ENCODE measurements around the gene DNAH11. TPM values are rescaled to one million over a fixed set of nuclear protein-coding genes. Genes with fewer than 3 reads are reported as not detected.

The DNAH11 gene
- total and polyA plus RNA-seq, 2 of the 4 experiments (the other 2 are of a cell fraction) = not detected

- POLR2A ChIA-PET (ENCODE audit: unreplicated experiment) = no interaction called here
- no peak overlapping the region for H2BK5ac ChIP-seq (ENCODE audit: low read depth, low read length, poor library complexity, severe bottlenecking)
- no peak overlapping the region for H3K18ac ChIP-seq (ENCODE audit: low read depth, low read length)
- no peak overlapping the region for H4K5ac ChIP-seq (ENCODE audit: low read depth, low read length)
- intact Hi-C loops (cut with micrococcal nuclease) = no loop called here
- BruUV-seq (replicated peaks) = no TSS peak
- H2AFZ ChIP-seq (replicated peaks; ENCODE audit: low read length, poor library complexity) = no peak overlapping the region
- no peak overlapping the region for H3K9ac ChIP-seq (ENCODE audit: low read depth, low read length)
- dilution Hi-C loops (cut with HindIII; ENCODE audit: low sequenced_read_pairs, unreplicated experiment) = no loop called here
- TF ChIP-seq RFX5 (IDR thresholded peaks at IDR 0.05; ENCODE audit: low read depth, low read length) = no peak
- no peak for TF ChIP-seq RCOR1 (IDR thresholded peaks at IDR 0.05; ENCODE audit: insufficient replicate concordance, low read length)
- TF ChIP-seq CTCF (conservative IDR thresholded peaks at IDR 0.05; ENCODE audit: low read depth, low read length) = no peak
- TF ChIP-seq, protein P1, sequence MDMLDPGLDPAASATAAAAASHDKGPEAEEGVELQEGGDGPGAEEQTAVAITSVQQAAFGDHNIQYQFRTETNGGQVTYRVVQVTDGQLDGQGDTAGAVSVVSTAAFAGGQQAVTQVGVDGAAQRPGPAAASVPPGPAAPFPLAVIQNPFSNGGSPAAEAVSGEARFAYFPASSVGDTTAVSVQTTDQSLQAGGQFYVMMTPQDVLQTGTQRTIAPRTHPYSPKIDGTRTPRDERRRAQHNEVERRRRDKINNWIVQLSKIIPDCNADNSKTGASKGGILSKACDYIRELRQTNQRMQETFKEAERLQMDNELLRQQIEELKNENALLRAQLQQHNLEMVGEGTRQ (IDR thresholded peaks at IDR 0.05; ENCODE audit: low read depth, low read length) = no peak
- TF ChIP-seq CHD1 (IDR thresholded peaks at IDR 0.05; ENCODE audit: low read depth, low read length) = no peak
- TF ChIP-seq CEBPB (IDR thresholded peaks at IDR 0.05; ENCODE audit: low read depth, low read length) = no peak
- no peak overlapping the region for H3K4me2 ChIP-seq (ENCODE audit: low read depth, low read length)
- H2BK15ac ChIP-seq (ENCODE audit: low read depth, low read length) = no peak overlapping the region
- no peaks in the 10 kb centered on the region for H4K20me1 ChIP-seq (ENCODE audit: insufficient read depth, low read length)
- H3K56ac ChIP-seq (ENCODE audit: extremely low read depth, insufficient read depth, low read length) = no peak overlapping the region
- no peak overlapping the region for H4K91ac ChIP-seq (ENCODE audit: insufficient read depth, low read depth, low read length)
- no peaks in the 10 kb centered on the region for H3K9me1 ChIP-seq (ENCODE audit: insufficient read depth, low read length)
- no peaks in the 10 kb centered on the region for H3K27me3 ChIP-seq (ENCODE audit: control insufficient read depth, insufficient read depth, low read length)
- H2BK20ac ChIP-seq (ENCODE audit: low read depth, low read length) = no peak overlapping the region
- H3K14ac ChIP-seq (replicated peaks; ENCODE audit: low read depth, low read length) = no peak overlapping the region
- ATAC-seq (ENCODE audit: low read depth) (no peak), DNase-seq (no peak)
- no peaks in the 10 kb centered on the region for H3K4me1 ChIP-seq (ENCODE audit: control insufficient read depth, insufficient read depth, low read length)
- H3K36me3 ChIP-seq (ENCODE audit: control insufficient read depth, insufficient read depth, low read length) = no peaks in the 10 kb centered on the region
- H2BK120ac ChIP-seq (ENCODE audit: low read depth, low read length) = no peak overlapping the region
- no peak overlapping the region for H3K23ac ChIP-seq (ENCODE audit: low read depth, low read length)
- H3K4me3 ChIP-seq (ENCODE audit: insufficient read depth, low read depth, low read length) = no peak overlapping the region
- H2AK9ac ChIP-seq (replicated peaks; ENCODE audit: low read depth, low read length, poor library complexity) = no peak overlapping the region
- H4K8ac ChIP-seq (ENCODE audit: low read depth in 2 of 2, low read length in 2 of 2) = no peak overlapping the region
- in situ Hi-C loops (cut with MboI; ENCODE audit: low sequenced_read_pairs) = no loop called here
- H3K27ac ChIP-seq (ENCODE audit: insufficient read depth, low read length) = no peak overlapping the region
- CTCF ChIA-PET = no interaction called here
- WGBS, 2 experiments (ENCODE audit: extremely low coverage in 2 of 2, insufficient read length in 1 of 2) = no CpG with 5 or more reads among the region's 3 CpGs
- no peaks in the 10 kb centered on the region for H3K9me3 ChIP-seq (ENCODE audit: control insufficient read depth, insufficient read depth, low read length)
- H3K4ac ChIP-seq (ENCODE audit: low read depth, low read length) = no peak overlapping the region
- H2AK5ac ChIP-seq (ENCODE audit: low read depth, low read length) = no peak overlapping the region
- no peaks in the 10 kb centered on the region for H3K79me1 ChIP-seq (ENCODE audit: low read depth in 1 of 2, low read length in 2 of 2)
Observed at GRCh38 chr7:21758286-21758685, 215.4 kb downstream of the DNAH11 start.

All from IMR-90 (cell line).